CD4-positive, alpha-beta T cell treated with Interleukin-17A for 4 hours (primary cell): ENCODE results near the gene SANBR.
"Not testable (repeated sequence)": the region's sequence is repeated elsewhere in the genome, so short reads cannot be mapped to it uniquely, and the experiment has no call there.

Experiments used
- DNase-seq: peaks from one replicate; pipeline ENCODE4 v3.0.0-alpha.2; 2020; ENCODE audit warnings: mixed read lengths

SANBR gene

DNA sequence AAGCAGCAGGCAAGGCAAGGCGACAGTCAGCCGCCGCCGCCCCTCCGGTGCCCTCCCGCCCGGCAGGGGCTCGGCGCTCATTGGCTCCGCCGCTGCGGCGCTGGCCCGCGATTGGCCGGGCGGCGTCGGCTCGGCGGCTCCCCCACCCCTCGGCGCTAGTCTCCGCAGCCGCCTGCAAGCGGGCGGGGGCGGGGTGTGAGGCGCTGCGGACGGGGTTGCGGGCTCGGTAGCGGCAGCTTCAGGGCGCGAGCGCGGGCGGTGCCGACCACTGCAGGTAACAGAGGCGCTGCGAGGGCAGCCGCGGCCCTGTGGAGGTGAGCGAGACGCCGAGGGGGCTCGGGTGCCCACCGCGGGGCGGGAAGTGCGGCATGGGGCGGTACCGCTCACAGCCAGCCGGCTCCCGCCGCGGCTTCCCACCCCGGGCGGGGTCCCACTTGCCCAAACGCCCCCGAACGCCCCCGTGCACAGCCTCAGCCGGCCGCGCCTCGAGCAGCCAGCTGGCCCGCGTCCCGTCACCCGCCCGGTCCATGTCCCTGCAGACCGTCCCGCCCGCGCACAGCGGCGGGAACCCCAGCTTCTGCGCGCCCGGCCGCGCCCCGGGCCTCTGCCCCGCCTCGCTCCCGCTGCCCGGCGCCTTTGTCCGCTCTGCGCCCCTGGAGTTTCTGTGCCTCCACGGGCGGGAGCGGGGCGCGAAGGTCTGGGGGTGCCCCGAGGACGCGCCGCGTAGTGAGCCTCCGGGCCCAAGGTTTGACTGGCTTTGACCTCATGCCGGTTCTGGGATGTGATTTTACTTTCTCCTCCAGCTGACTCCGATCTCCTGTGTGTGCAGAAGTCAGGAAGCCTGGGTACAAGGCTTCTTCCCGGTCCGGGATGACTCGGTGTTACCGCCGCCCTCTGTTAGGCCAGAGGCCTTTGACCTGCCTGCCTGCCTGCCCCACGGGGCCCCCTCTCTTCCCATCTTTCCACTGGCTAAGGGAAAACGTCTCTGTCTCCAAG is at the start of gene SANBR:
Gene SANBR, plus strand, starts transcription at position 158 of the 996 bp plus-strand sequence. CDS start 4,480 bp downstream, outside the sequence.
- peak; percentile 86 for DNase-seq

DNA sequence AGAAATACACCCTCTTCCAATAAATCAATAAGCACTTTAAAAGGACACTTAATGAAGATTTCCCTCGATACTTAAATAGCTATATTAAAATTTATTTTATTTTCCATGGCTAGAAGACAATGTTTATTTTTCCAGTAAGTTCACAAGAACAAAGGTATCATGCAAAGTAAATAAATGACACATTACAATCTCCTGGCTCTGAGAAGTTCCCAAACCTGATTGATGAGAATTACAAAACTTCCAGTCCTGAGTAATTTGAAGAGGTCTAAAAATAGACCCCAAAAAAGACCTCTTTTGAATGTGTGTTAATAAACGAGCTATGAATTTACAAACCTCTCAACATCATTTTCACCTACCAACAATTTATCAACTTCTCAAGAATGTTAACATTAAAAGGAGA is 49.7 kb upstream of the SANBR start:
- DNase-seq = no peak

- DNase-seq = no peak
These were observed 49.2 kb upstream of the SANBR start for GRCh38 chr2:61016392-61017002.

DNA sequence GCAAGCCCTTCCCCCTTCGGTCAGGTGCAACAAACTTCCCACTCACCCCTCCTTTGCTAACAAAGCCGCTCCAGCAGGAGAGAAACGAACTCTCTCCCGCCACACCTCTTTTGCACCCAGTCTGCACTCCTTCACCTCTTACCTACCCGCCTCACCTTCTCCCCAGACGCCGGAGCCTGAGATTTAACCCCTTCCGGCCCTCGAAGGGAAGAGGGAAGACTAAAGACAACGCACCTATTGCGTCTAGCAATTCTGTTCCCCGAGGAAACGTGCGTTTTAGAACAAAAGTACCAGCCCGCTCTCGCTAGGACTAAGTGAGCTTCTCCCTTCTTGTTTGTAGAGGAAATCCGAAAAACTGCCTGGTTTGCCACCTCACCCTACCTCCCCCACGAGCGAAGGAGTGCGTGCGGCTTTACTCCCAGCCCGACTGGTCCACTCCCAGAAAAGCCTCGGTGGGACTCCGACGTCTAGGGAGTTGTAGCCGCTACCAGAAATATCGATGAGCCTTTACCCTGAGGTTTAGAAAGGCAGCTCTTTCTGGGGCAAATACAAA is 48.6 kb upstream of the SANBR start:
- peak; percentile 70 for DNase-seq

GRCh38 chr2:61017556-61018317 is 47.9 kb upstream of the SANBR start, which contains the start of the genes PEX13 and PUS10:
TSS of gene PEX13 (plus strand) at chr2:61017720. CDS start at chr2:61017760, 40 bp downstream.
TSS of gene PUS10 (minus strand) at chr2:61018255. CDS start at chr2:61011890, 6,365 bp downstream.
- peak; percentile 66 for DNase-seq

- no peak for DNase-seq
These were observed 47.3 kb upstream of the SANBR start for GRCh38 chr2:61018318-61018755.

DNA sequence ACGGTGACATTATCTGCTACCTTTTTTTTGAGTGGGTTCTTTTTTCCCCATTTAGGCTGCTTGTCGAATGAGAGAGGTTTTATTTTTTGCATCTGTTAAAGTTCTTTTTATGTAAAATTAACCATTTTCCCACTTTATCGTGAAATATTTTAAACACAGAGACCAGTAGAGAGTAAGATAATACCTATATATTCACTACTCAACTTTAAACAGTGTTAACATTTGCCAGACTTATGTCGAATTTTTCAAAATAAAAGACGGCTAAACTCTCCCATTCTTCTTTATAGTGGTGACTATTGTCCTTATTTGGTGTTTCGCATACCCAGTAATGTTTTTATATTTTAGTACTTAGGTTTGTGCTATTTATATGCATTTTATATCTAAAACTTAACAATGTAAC is 46.9 kb upstream of the SANBR start:
- DNase-seq = no peak

DNA sequence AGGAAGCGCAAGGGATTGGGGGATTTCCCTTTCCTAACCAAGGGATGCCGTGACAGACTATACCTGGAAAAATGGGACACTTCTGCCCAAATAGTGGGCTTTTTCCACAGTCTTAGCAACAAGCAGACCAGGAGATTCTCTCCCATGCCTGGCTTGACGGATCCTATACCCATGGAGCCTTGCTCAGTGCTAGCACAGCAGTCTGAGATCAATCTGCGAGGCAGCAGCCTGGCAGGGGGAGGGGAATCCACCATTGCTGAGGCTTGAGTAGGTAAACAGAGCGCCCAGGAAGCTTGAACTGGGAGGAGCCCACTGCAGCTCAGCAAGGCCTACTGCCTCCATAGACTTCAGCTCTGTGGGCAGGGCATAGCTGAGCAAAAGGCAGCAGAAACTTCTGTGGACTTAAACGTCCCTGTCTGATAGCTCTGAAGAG is 44.4 kb upstream of the SANBR start:
- no peak for DNase-seq

GRCh38 chr2:61023670-61024069 is 42.0 kb upstream of the SANBR start:
- DNase-seq = no peak

GRCh38 chr2:61029533-61029932 is 36.1 kb upstream of the SANBR start:
- no peak for DNase-seq

GRCh38 chr2:61034592-61034991 is 31.1 kb upstream of the SANBR start:
- DNase-seq = not testable (repeated sequence)

- DNase-seq = not testable (repeated sequence)
These were observed 29.0 kb upstream of the SANBR start for GRCh38 chr2:61036643-61037042.

- no peak for DNase-seq
These were observed 22.9 kb upstream of the SANBR start for GRCh38 chr2:61042807-61043206.

- DNase-seq = no peak
These were observed 21.0 kb upstream of the SANBR start for GRCh38 chr2:61044636-61045035.

GRCh38 chr2:61045226-61045625 is 20.4 kb upstream of the SANBR start:
- DNase-seq = no peak

- no peak for DNase-seq
These were observed 19.7 kb upstream of the SANBR start for GRCh38 chr2:61045999-61046398.

- DNase-seq = no peak
These were observed 10.1 kb upstream of the SANBR start for GRCh38 chr2:61055557-61055956.

DNA sequence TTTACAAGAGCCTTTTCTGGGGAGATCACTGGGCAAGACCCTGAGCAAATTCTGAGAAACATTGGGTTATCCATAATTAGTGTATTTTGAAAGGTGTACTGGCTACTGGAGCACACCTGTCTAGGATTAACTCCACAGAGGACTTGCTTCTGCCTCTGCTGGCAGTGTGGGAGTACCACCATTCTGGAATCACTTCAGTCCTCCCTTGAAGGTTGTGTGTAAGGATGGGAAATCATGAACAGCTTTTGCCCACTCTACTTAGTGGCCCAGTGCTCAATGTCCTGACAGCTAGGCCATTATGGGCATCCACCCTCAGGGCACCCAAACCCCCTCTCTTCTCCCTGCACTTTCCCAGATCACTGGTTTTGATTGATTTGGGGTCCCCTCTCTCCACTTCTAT is 8.1 kb upstream of the SANBR start:
- DNase-seq = no peak

DNA sequence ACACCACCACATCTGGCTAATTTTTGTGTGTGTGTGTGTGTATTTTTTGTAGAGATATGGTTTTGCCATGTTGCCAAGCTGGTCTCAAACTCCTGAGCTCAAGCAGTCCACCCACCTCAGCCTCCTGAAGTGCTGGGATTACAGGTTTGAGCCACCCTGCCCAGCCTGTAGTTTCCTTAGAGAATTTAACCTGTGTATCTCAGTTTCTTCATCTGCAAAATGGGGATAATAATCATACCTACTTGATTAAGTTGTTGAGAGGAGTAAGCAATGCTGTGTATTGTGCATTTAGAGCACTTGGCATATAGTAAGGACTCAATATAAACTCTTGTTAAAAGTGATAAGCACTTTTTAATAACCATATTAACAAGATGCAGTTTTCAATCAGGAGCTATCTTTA is 6.3 kb upstream of the SANBR start:
- DNase-seq = no peak

DNA sequence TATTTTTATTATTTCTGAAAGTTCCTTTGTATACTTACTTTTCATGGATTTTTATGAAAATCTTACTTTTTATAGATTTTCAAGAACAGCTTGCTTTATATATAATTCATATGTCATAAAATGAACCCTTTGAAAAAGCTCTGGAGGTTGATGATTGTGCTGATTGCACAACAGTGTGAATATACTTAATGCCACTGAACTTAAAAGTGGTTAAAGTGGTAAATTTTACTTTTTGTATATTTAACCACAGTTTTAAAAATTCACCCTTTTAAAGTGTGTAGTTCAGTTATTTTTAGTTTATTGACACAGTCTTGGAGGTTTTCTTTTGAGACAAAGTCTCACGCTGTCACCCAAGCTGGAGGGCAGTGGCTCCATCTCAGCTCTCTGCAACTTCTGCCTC is 8.4 kb downstream of the SANBR start:
- no peak for DNase-seq

GRCh38 chr2:61085883-61086282 is 20.2 kb downstream of the SANBR start:
- no peak for DNase-seq

GRCh38 chr2:61089797-61090196 is 24.1 kb downstream of the SANBR start:
- no peak for DNase-seq
